GM23338 (cell line): ENCODE measurements around the gene PCK2. TPM values are rescaled to one million over a fixed set of nuclear protein-coding genes. Genes with fewer than 3 reads are reported as not detected.

Experiments used
- ATAC-seq: fragments of 200-7000 bp; cut with Tn5 transposase; 3 replicates; pipeline ENCODE4 v1.9.1; 2020
- DNase-seq: peaks from one replicate; pipeline ENCODE4 v3.0.0-alpha.2; 2015; ENCODE audit warnings: low spot score
- H2AFZ ChIP-seq: fragments of 200-600 bp; sonication (generic); 2 replicates; pipeline ENCODE4 v1.8.0; 2016; ENCODE audit warnings: antibody characterized with exemption, mild to moderate bottlenecking, moderate library complexity
- H3F3A ChIP-seq: fragments of 200-600 bp; sonication (generic); replicated peaks from 2 replicates; pipeline ENCODE4 v1.8.0; 2017; ENCODE audit warnings: antibody characterized with exemption, mixed run types, low read depth
- H3K27ac ChIP-seq: fragments of 200-600 bp; sonication (generic); 2 replicates; pipeline ENCODE4 v1.6.1; 2016; ENCODE audit warnings: low read depth
- H3K27me3 ChIP-seq: fragments of 200-600 bp; sonication (generic); 2 replicates; pipeline ENCODE4 v1.8.0; 2016; ENCODE audit warnings: mild to moderate bottlenecking, mixed run types, moderate library complexity; ENCODE audit not compliant: insufficient read depth
- H3K36me3 ChIP-seq: fragments of 200-600 bp; sonication (generic); 2 replicates; pipeline ENCODE4 v1.8.0; 2016; ENCODE audit warnings: mild to moderate bottlenecking; ENCODE audit not compliant: insufficient read depth
- H3K4me1 ChIP-seq: fragments of 200-600 bp; sonication (generic); 2 replicates; pipeline ENCODE4 v1.8.0; 2016; ENCODE audit warnings: mild to moderate bottlenecking, moderate library complexity; ENCODE audit not compliant: insufficient read depth
- H3K4me2 ChIP-seq: fragments of 200-600 bp; sonication (generic); 2 replicates; pipeline ENCODE4 v1.7.1; 2017; ENCODE audit warnings: mixed run types
- H3K4me3 ChIP-seq: fragments of 200-600 bp; sonication (generic); 2 replicates; pipeline ENCODE4 v1.6.1; 2016; ENCODE audit warnings: mixed run types
- H3K79me2 ChIP-seq: fragments of 200-600 bp; sonication (generic); replicated peaks from 2 replicates; pipeline ENCODE4 v1.8.0; 2017; ENCODE audit warnings: mild to moderate bottlenecking; ENCODE audit not compliant: insufficient read depth
- H3K9me2 ChIP-seq: fragments of 200-600 bp; sonication (generic); 2 replicates; pipeline ENCODE4 v1.8.0; 2017; ENCODE audit not compliant: insufficient read depth
- H4K20me1 ChIP-seq: fragments of 200-600 bp; sonication (generic); replicated peaks from 2 replicates; pipeline ENCODE4 v1.8.0; 2017; ENCODE audit warnings: mild to moderate bottlenecking; ENCODE audit not compliant: insufficient read depth
- H3K27ac Mint-ChIP-seq: 2 replicates; pipeline ENCODE4 v1.8.0; 2020; ENCODE audit warnings: inconsistent platforms, mild to moderate bottlenecking, moderate library complexity, mixed read lengths
- H3K27me3 Mint-ChIP-seq: 3 replicates; pipeline ENCODE4 v1.8.0; 2022; ENCODE audit warnings: low read depth, mild to moderate bottlenecking, moderate library complexity, mixed read lengths, inconsistent platforms; ENCODE audit not compliant: insufficient read depth, poor library complexity
- H3K36me3 Mint-ChIP-seq: 3 replicates; pipeline ENCODE4 v1.8.0; 2021; ENCODE audit warnings: low read depth, mild to moderate bottlenecking, inconsistent platforms, moderate library complexity, mixed read lengths
- H3K4me1 Mint-ChIP-seq: 3 replicates; pipeline ENCODE4 v1.8.0; 2020; ENCODE audit warnings: mild to moderate bottlenecking, inconsistent platforms, mixed read lengths
- H3K4me3 Mint-ChIP-seq: 3 replicates; pipeline ENCODE4 v1.8.0; 2021; ENCODE audit warnings: moderate library complexity, mild to moderate bottlenecking, inconsistent platforms, mixed read lengths
- H3K9me3 Mint-ChIP-seq: 3 replicates; pipeline ENCODE4 v1.8.0; 2020; ENCODE audit warnings: moderate library complexity, mild to moderate bottlenecking, inconsistent platforms, mixed read lengths
- CREB1 ChIP-seq: fragments of 250-450 bp; sonication (Bioruptor Pico); IDR thresholded peaks from 2 replicates; pipeline ENCODE4 v1.5.0; 2020; ENCODE audit warnings: low read depth, mild to moderate bottlenecking, moderate library complexity
- EZH2 ChIP-seq: fragments of 200-600 bp; sonication (generic); IDR thresholded peaks from one replicate; pipeline ENCODE4 v1.8.0; 2017; ENCODE audit warnings: antibody characterized with exemption, mild to moderate bottlenecking, low read depth; ENCODE audit not compliant: unreplicated experiment
- EZH2phosphoT487 ChIP-seq: fragments of 200-600 bp; sonication (generic); IDR thresholded peaks from one replicate; pipeline ENCODE4 v1.8.1; 2018; ENCODE audit warnings: antibody characterized with exemption; ENCODE audit not compliant: unreplicated experiment
- JUNB ChIP-seq: IDR thresholded peaks from one replicate; pipeline ENCODE4 v1.6.1; 2016; ENCODE audit warnings: antibody characterized with exemption; ENCODE audit not compliant: unreplicated experiment
- NANOG ChIP-seq: IDR thresholded peaks from 2 replicates; pipeline ENCODE4 v1.6.1; 2016; ENCODE audit warnings: antibody characterized with exemption, borderline replicate concordance
- POLR2AphosphoS5 ChIP-seq: IDR thresholded peaks from 2 replicates; pipeline ENCODE4 v1.6.1; 2016; ENCODE audit warnings: antibody characterized with exemption, low read depth
- REST ChIP-seq: IDR thresholded peaks from one replicate; pipeline ENCODE4 v1.6.1; 2018; ENCODE audit warnings: antibody characterized with exemption; ENCODE audit not compliant: unreplicated experiment
- STAT1 ChIP-seq: IDR thresholded peaks from one replicate; pipeline ENCODE4 v1.6.1; 2016; ENCODE audit warnings: antibody characterized with exemption; ENCODE audit not compliant: unreplicated experiment
- ZNF114 ChIP-seq: fragments of 250-450 bp; sonication (Bioruptor Pico); IDR thresholded peaks from 2 replicates; pipeline ENCODE4 v1.5.0; 2020; ENCODE audit warnings: mild to moderate bottlenecking, moderate library complexity
- ZNF331 ChIP-seq: fragments of 250-450 bp; sonication (Bioruptor Pico); IDR thresholded peaks from 2 replicates; pipeline ENCODE4 v1.5.0; 2020; ENCODE audit warnings: low read depth, mild to moderate bottlenecking, moderate library complexity
- ZNF462 ChIP-seq: fragments of 250-450 bp; sonication (Bioruptor Pico); IDR thresholded peaks from 2 replicates; pipeline ENCODE4 v1.5.0; 2020; ENCODE audit warnings: mild to moderate bottlenecking, moderate library complexity
- polyA plus RNA-seq: library from polyadenylated mRNA; unstranded; fragments of >200 nt; fragmentation: Nextera tagmentation; extraction: Ambion mirVana; gene quantifications from 2 replicates; pipeline ENCODE4 v1.2.1, GENCODE V29; 2016
- total RNA-seq: library from RNA; depleted of rRNA; stranded (reverse); fragments of >200 nt; shearing (Covaris generic); gene quantifications from 2 replicates; pipeline ENCODE4 v1.2.3, GENCODE V29; 2014

PCK2 gene
- total and polyA plus RNA-seq, 2 experiments from 2014 or later: 53.5 to 103 TPM

DNA sequence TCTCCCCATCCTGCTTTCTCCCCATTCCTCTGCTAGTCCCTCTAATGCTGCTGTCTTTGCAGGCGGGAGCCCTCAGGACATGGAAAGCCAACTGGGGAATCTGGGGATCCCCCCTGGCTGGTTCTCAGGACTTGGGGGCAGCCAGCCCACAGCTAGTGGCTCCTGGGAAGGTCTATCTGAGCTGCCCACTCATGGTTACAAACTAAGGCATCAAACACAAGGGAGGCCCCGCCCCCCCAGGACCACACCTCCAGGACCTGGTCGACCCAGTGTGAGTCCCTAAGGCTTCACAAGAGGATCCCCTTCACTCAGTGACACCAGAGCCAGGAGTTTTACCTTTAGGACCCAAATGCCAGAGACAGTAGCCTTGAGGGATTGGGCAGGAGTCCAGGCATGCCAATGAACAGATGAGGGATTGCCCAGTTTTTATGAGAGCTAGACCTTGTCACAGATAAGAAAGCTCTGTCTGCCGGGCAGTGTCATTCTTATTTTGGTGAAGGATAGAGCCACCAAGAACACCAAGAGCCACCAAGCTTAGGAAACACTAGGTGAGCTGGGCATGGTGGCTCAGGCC, 30.8 kb upstream of the PCK2 start:
- no peaks in the 10 kb centered on the region; the same call in 2 of the 3 replicates for H3K9me3 Mint-ChIP-seq
- ATAC-seq: no peak
- Histone ChIP-seq H3K27ac (no peak overlapping the region), H3F3A (no peaks in the 10 kb centered on the region), H2AFZ (no peak overlapping the region), H3K9me2 (no peaks in the 10 kb centered on the region), H3K27me3 (no peaks in the 10 kb centered on the region), H3K79me2 (no peaks in the 10 kb centered on the region), H4K20me1 (no peaks in the 10 kb centered on the region), H3K36me3 (no peaks in the 10 kb centered on the region), H3K4me3 (no peak overlapping the region), H3K4me2 (no peak overlapping the region), H3K4me1 (no peaks in the 10 kb centered on the region)
- H3K4me1 Mint-ChIP-seq: peaks cover 13% of the 10 kb centered on the region
- H3K27ac Mint-ChIP-seq: no peak overlapping the region
- no peak overlapping the region for H3K4me3 Mint-ChIP-seq
- DNase-seq: no peak
- H3K27me3 Mint-ChIP-seq: peaks cover 2% of the 10 kb centered on the region
- no peak for TF ChIP-seq STAT1
- no peak for TF ChIP-seq EZH2phosphoT487
- TF ChIP-seq NANOG: no peak
- TF ChIP-seq ZNF114 (CRISPR knock-in tag): no peak
- TF ChIP-seq ZNF462 (CRISPR knock-in tag): no peak
- TF ChIP-seq ZNF331 (CRISPR knock-in tag): no peak
- TF ChIP-seq CREB1 (CRISPR knock-in tag): no peak
- TF ChIP-seq REST: no peak
- no peak for TF ChIP-seq EZH2
- no peak for TF ChIP-seq POLR2AphosphoS5
- TF ChIP-seq JUNB: no peak
- peaks cover 12% of the 10 kb centered on the region; the same call in 2 of the 3 replicates for H3K36me3 Mint-ChIP-seq
